OCI-LY7 (cell line): ENCODE measurements around the gene PPP3CA. TPM values are rescaled to one million over a fixed set of nuclear protein-coding genes. Genes with fewer than 3 reads are reported as not detected.

Source experiments
- BruUV-seq: library from RNA; stranded (reverse); fragments of 400-500 nt; replicated peaks from 2 replicates; lab custom pipeline; 2021; lab: Mats Ljungman, UMichigan
- CTCF ChIA-PET: fragments of 300-600 bp; sonication (Branson Sonifier 250); formaldehyde crosslinking; loops from one replicate; lab custom pipeline; 2022; ENCODE audit warnings: antibody characterized with exemption; ENCODE audit not compliant: unreplicated experiment; lab: Charles Lee
- POLR2A ChIA-PET: fragments of 300-600 bp; sonication (Branson Sonifier 250); formaldehyde crosslinking; loops from one replicate; lab custom pipeline; 2022; ENCODE audit warnings: antibody characterized with exemption; lab: Charles Lee
- DNase-seq: peaks from one replicate; pipeline ENCODE4 v3.0.0-alpha.2; 2015; ENCODE audit warnings: low spot score
- H2AFZ ChIP-seq: fragments of 200-600 bp; sonication (generic), shearing (Covaris generic); 2 replicates; pipeline ENCODE4 v1.6.1; 2014; ENCODE audit warnings: mild to moderate bottlenecking, antibody characterized with exemption, low read length, moderate library complexity
- H3K27ac ChIP-seq: fragments of 200-600 bp; sonication (generic); 2 replicates; pipeline ENCODE4 v1.5.1; 2014; ENCODE audit warnings: mixed run types, low read depth, mild to moderate bottlenecking, moderate library complexity, low read length, inconsistent platforms; ENCODE audit not compliant: poor library complexity, severe bottlenecking
- H3K36me3 ChIP-seq: fragments of 200-600 bp; sonication (generic); 2 replicates; pipeline ENCODE4 v1.6.1; 2014; ENCODE audit warnings: mild to moderate bottlenecking, antibody characterized with exemption, low read length, moderate library complexity, mixed read lengths; ENCODE audit not compliant: insufficient read depth
- H3K4me1 ChIP-seq: fragments of 200-600 bp; sonication (generic); 2 replicates; pipeline ENCODE4 v1.5.1; 2014; ENCODE audit warnings: mild to moderate bottlenecking, low read length; ENCODE audit not compliant: insufficient read depth, poor library complexity, severe bottlenecking
- H3K4me2 ChIP-seq: fragments of 200-600 bp; sonication (generic); 2 replicates; pipeline ENCODE4 v1.6.1; 2014; ENCODE audit warnings: mild to moderate bottlenecking, low read length
- H3K4me3 ChIP-seq: fragments of 200-600 bp; sonication (generic); 2 replicates; pipeline ENCODE4 v1.5.1; 2014; ENCODE audit warnings: mild to moderate bottlenecking, low read depth, low read length; ENCODE audit not compliant: poor library complexity, severe bottlenecking
- H3K79me2 ChIP-seq: fragments of 200-600 bp; sonication (generic); 2 replicates; pipeline ENCODE4 v1.6.1; 2016; ENCODE audit warnings: low read depth, mild to moderate bottlenecking, low read length, moderate library complexity, mixed read lengths; ENCODE audit not compliant: insufficient read depth
- H3K9me2 ChIP-seq: fragments of 200-600 bp; sonication (generic); 2 replicates; pipeline ENCODE4 v1.6.1; 2016; ENCODE audit warnings: mild to moderate bottlenecking, low read length, mixed read lengths; ENCODE audit not compliant: insufficient read depth
- H3K9me3 ChIP-seq: fragments of 200-600 bp; sonication (generic); 2 replicates; pipeline ENCODE4 v1.6.1; 2014; ENCODE audit warnings: mild to moderate bottlenecking, mixed run types, low read length, mixed read lengths
- H4K20me1 ChIP-seq: fragments of 200-600 bp; sonication (generic); 2 replicates; pipeline ENCODE4 v1.6.1; 2014; ENCODE audit warnings: mild to moderate bottlenecking, antibody characterized with exemption, low read length, moderate library complexity, mixed read lengths; ENCODE audit not compliant: insufficient read depth
- EZH2phosphoT487 ChIP-seq: fragments of 200-600 bp; sonication (generic); IDR thresholded peaks from 2 replicates; pipeline ENCODE4 v1.6.1; 2018; ENCODE audit warnings: low read depth, borderline replicate concordance, mild to moderate bottlenecking, mixed run types, antibody characterized with exemption, low read length, moderate library complexity, mixed read lengths
- intact Hi-C: fragments of 100-400 bp; cut with micrococcal nuclease; formaldehyde crosslinking; loops from one replicate; pipeline ENCODE4 v1.10.0; 2022; ENCODE audit not compliant: unreplicated experiment
- total RNA-seq, 2 experiments: library from RNA; depleted of rRNA in 1 of 2; stranded (reverse); fragments of >200 nt in 1 of 2; shearing (Covaris generic) in 1 of 2; gene quantifications; 2 replicates each; pipeline ENCODE4 v1.2.3, GENCODE V29; 2014 to 2022
- TF ChIP-seq, protein P1 (sequence below): fragments of 200-600 bp; sonication (generic); conservative IDR thresholded peaks from 2 replicates; pipeline ENCODE4 v1.5.1; 2014; ENCODE audit warnings: mild to moderate bottlenecking, antibody characterized with exemption, low read length, moderate library complexity, mixed read lengths

Gene PPP3CA
- total RNA-seq, 2 experiments from 2014 or later, result 9.2 to 13.6 TPM

DNA sequence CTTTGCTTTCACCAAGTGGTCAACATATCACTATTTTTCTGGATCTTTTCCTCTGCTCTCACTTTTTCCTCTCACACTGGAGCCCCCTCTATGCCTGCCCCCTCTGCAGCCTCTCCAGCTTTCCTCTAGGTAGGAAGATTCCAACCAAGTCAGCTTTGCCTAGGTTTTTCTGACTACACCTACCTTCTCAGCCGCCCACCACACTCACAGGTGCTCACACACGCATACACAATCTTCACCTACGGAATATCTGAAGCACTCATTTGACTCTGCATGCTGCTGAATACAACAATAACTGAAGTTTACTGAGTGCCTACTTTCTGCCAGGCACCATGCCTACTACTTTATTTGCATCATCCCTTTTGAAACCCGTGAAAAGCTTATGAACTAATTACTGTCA is 328.0 kb downstream of the PPP3CA start:
- intact Hi-C loops, result no loop called here
- H3K36me3 ChIP-seq, result no peaks in the 10 kb centered on the region
- no peak for DNase-seq
- H3K27ac ChIP-seq, result no peak overlapping the region
- H3K9me3 ChIP-seq, result no peaks in the 10 kb centered on the region
- H3K4me1 ChIP-seq, result peaks cover 3% of the 10 kb centered on the region
- ChIA-PET POLR2A (interaction anchor here (0.6 to 1.5 kb wide), 6 partner anchors 9 to 568 kb away, joined by 3 to 5 read pairs (median 4); no protein-coding TSS in a partner anchor), CTCF (interaction anchor here (0.9 to 1.0 kb wide), 2 partner anchors 29 to 35 kb away, joined by 3 read pairs; no protein-coding TSS in a partner anchor)
- no peaks in the 10 kb centered on the region for H4K20me1 ChIP-seq
- no peak overlapping the region for H2AFZ ChIP-seq
- no peak overlapping the region for H3K4me3 ChIP-seq
- H3K79me2 ChIP-seq, result no peaks in the 10 kb centered on the region
- no peak overlapping the region for H3K4me2 ChIP-seq
- no peaks in the 10 kb centered on the region for H3K9me2 ChIP-seq
- no TSS peak for BruUV-seq
- TF ChIP-seq, protein P1, sequence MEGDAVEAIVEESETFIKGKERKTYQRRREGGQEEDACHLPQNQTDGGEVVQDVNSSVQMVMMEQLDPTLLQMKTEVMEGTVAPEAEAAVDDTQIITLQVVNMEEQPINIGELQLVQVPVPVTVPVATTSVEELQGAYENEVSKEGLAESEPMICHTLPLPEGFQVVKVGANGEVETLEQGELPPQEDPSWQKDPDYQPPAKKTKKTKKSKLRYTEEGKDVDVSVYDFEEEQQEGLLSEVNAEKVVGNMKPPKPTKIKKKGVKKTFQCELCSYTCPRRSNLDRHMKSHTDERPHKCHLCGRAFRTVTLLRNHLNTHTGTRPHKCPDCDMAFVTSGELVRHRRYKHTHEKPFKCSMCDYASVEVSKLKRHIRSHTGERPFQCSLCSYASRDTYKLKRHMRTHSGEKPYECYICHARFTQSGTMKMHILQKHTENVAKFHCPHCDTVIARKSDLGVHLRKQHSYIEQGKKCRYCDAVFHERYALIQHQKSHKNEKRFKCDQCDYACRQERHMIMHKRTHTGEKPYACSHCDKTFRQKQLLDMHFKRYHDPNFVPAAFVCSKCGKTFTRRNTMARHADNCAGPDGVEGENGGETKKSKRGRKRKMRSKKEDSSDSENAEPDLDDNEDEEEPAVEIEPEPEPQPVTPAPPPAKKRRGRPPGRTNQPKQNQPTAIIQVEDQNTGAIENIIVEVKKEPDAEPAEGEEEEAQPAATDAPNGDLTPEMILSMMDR, result no peak
- no peak for TF ChIP-seq EZH2phosphoT487

DNA sequence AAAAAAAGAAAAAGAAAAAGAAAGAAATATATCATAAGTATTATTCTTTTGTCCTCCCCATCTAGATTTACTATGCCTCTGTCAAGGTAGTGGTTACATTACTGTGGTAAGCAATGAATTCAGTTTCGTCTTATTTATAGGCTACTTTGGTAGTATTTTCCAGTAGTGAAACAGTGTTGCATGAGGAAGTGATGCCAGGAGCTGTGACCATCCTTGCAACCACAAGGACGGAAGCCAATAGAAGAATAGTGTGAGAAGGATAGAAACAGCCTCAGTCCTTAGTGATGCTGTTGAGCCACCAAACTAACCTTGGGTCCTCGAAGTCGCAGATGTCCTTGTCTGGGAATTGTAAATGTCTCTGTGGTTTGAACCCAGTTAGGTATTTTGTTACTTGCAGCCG is 328.5 kb downstream of the PPP3CA start:
- Histone ChIP-seq H3K4me2 (no peak overlapping the region), H3K27ac (no peak overlapping the region), H3K4me3 (no peak overlapping the region), H3K4me1 (peaks cover 3% of the 10 kb centered on the region), H3K9me2 (no peaks in the 10 kb centered on the region), H3K79me2 (no peaks in the 10 kb centered on the region), H2AFZ (no peak overlapping the region), H3K36me3 (no peaks in the 10 kb centered on the region), H3K9me3 (no peaks in the 10 kb centered on the region), H4K20me1 (no peaks in the 10 kb centered on the region)
- intact Hi-C loops, result no loop called here
- CTCF ChIA-PET, result interaction anchor here (0.9 to 1.0 kb wide), 2 partner anchors 28 to 35 kb away, joined by 3 read pairs; no protein-coding TSS in a partner anchor
- POLR2A ChIA-PET, result interaction anchor here (0.7 to 1.5 kb wide), 2 partner anchors 23 to 189 kb away, joined by 3 to 5 read pairs; no protein-coding TSS in a partner anchor
- TF ChIP-seq, protein P1, result no peak
- no peak for TF ChIP-seq EZH2phosphoT487
- BruUV-seq, result no TSS peak
- DNase-seq, result peak; percentile 26

DNA sequence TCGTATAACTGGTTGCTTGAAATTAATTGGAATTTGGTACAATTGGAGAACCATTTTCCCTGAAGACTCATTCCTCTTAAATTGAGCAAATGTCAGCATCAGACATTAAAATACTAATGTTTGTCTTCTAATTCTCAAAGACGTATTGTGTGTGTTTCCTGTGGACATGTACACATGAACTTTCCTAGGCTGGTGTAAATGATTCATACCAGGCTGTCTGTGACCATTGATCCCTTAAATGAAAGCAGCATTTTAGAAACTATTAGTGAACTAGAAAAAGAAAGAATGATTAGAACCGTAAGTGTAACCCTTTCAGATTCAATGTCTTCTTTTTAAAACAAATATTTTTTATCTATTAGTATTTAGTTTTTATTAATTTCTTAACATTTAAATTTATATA is 332.9 kb downstream of the PPP3CA start:
- Histone ChIP-seq H3K4me1 (peaks cover 3% of the 10 kb centered on the region), H3K9me2 (no peaks in the 10 kb centered on the region), H3K4me3 (no peak overlapping the region), H4K20me1 (no peaks in the 10 kb centered on the region), H3K4me2 (no peak overlapping the region), H3K36me3 (no peaks in the 10 kb centered on the region), H3K9me3 (no peaks in the 10 kb centered on the region), H3K27ac (no peak overlapping the region), H2AFZ (no peak overlapping the region), H3K79me2 (no peaks in the 10 kb centered on the region)
- no peak for DNase-seq
- TF ChIP-seq EZH2phosphoT487, result no peak
- TF ChIP-seq, protein P1, result no peak
- ChIA-PET CTCF (no interaction called here), POLR2A (no interaction called here)
- no TSS peak for BruUV-seq
- intact Hi-C loops, result no loop called here
